Adrenal gland (tissue), 12 donors: Measurements from ENCODE around the gene MYOCD. TPM values are rescaled to one million over a fixed set of nuclear protein-coding genes. Genes with fewer than 3 reads are reported as not detected.

ENCODE experiments used
- DNase-seq, 7 donors: peaks; one replicate each; pipeline ENCODE4 v3.0.0-alpha.2; 2019 to 2020
- H3K27ac ChIP-seq, 5 donors: fragments of 200-600 bp; sonication (generic) in 4 of 5; 1 replicate in 3 of 5; 2 replicates in 2 of 5; pipeline versions ENCODE4 v1.5.1 to v1.8.0; 2016 to 2020; ENCODE audit warnings: mild to moderate bottlenecking in 1 of 5
- H3K27me3 ChIP-seq: fragments of 200-600 bp; 2 replicates; pipeline ENCODE4 v1.8.0; 2021
- H3K36me3 ChIP-seq, 2 donors: fragments of 200-600 bp; replicated peaks in 1 of 2; 1 replicate in 1 of 2; 2 replicates in 1 of 2; pipeline versions ENCODE4 v1.5.1 to v1.8.0; 2018 to 2022
- H3K4me1 ChIP-seq, 2 donors: fragments of 200-600 bp; replicated peaks in 1 of 2; 1 replicate in 1 of 2; 2 replicates in 1 of 2; pipeline versions ENCODE4 v1.5.1 to v1.8.0; 2018 to 2021
- H3K4me3 ChIP-seq, 4 donors: fragments of 200-600 bp; sonication (generic) in 3 of 4; one replicate each; pipeline ENCODE4 v1.5.1; 2016 to 2018
- H3K9me3 ChIP-seq, 3 donors: fragments of 200-600 bp; sonication (generic) in 1 of 3; replicated peaks in 1 of 3; 1 replicate in 2 of 3; 2 replicates in 1 of 3; pipeline versions ENCODE4 v1.5.1 to v1.8.0; 2016 to 2021
- POLR2A ChIP-seq, 2 donors: fragments of 450-650 bp; IDR thresholded peaks; one replicate each; pipeline ENCODE4 v1.6.1; 2017; ENCODE audit warnings: antibody characterized with exemption in 2 of 2, mild to moderate bottlenecking in 2 of 2, moderate library complexity in 1 of 2
- WGBS, 4 donors: extraction: QIAGEN DNeasy Blood & Tissue Kit in 2 of 4; methylation state at CpG; one replicate each; pipeline versions ENCODE4 v1.1.5 to v1.1.7; 2013 to 2017; 5-methylcytosine and 5-hydroxymethylcytosine counted together
- intact Hi-C, 2 donors: fragments of 100-400 bp; cut with DNase I; formaldehyde crosslinking; loops; one replicate each; pipeline versions ENCODE4 v1.14.1 to v1.15.0; 2022 to 2023
- polyA plus RNA-seq, 3 donors: library from polyadenylated mRNA; stranded (reverse); fragments of 200-250 nt in 2 of 3; fragments of 350-450 nt in 1 of 3; fragmentation: Illumina TruSeq in 1 of 3; extraction: RNeasy Lipid Tissue Mini Kit (QIAGEN cat#74804) in 1 of 3; gene quantifications; one replicate each; pipeline ENCODE4 v1.2.3, GENCODE V29; 2013 to 2014
- total RNA-seq, 9 donors: library from RNA; depleted of rRNA in 4 of 9; stranded (reverse); fragments of >200 nt in 4 of 9; fragments of 120-200 nt in 1 of 9; fragmentation: NEBNext Ultra II Directional in 1 of 9; extraction: Animal tissue kit (Norgen Biotek cat#: 25700) in 1 of 9; gene quantifications; one replicate each; pipeline versions ENCODE4 v1.1.0 to v1.2.4, GENCODE V29; 2013 to 2023
- TF ChIP-seq, protein P1 (sequence below), 6 experiments: fragments of 450-650 bp in 4 of 6; fragments of 200-600 bp in 2 of 6; sonication (generic) in 1 of 6; IDR thresholded peaks; 1 replicate in 5 of 6; 2 replicates in 1 of 6; pipeline versions ENCODE4 v1.5.1 to v1.8.0; 2016 to 2021; ENCODE audit warnings: antibody characterized with exemption in 6 of 6, mild to moderate bottlenecking in 2 of 6, moderate library complexity in 1 of 6
- donor health status: healthy with polysubstance abuse.
- donor health status: Bipolar disorder and iron deficiency.
- donor health status: DM: yes; HTN: yes; CAD: no.
- donor health status: DM: no; HTN: no; CAD: no.
- donor health status: DM: no; HTN: no; CAD: no.
- donor health status: DM: yes; HTN: yes; CAD: no.

Gene MYOCD
- total and polyA plus RNA-seq, 12 donors = 0.18 to 4.3 (median 0.97) TPM

DNA sequence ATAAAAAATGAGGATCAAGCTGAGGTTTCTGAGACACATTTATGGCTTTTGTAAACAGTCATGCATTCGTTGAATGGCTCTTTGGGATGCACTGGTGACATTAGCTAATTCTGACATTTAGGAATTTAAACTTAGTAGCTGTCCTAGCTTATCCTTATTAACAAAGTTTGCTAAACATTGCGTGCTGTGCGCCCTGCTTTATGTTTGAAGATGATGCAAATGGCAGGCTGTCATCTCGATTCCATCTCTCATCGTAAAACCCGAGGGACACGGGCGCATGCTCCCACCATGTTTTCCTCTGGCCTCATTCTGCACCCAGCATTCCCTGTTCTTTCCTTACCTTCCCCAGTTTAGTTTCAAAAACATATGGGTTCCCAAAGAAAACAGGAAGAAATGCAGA is 69.8 kb downstream of the MYOCD start:
- Histone ChIP-seq H3K4me1 (no peaks in the 10 kb centered on the region), H3K27ac (no peak overlapping the region), H3K36me3 (no peaks in the 10 kb centered on the region), H3K4me3 (no peak overlapping the region), H3K9me3 (no peaks in the 10 kb centered on the region), H3K27me3 (no peaks in the 10 kb centered on the region)
- no peak for DNase-seq
- 69 to 78% (median 76%) methylated on average over 8 of the region's 8 CpGs for WGBS, 4 donors
- intact Hi-C loops = no loop called here
- TF ChIP-seq, protein P1, sequence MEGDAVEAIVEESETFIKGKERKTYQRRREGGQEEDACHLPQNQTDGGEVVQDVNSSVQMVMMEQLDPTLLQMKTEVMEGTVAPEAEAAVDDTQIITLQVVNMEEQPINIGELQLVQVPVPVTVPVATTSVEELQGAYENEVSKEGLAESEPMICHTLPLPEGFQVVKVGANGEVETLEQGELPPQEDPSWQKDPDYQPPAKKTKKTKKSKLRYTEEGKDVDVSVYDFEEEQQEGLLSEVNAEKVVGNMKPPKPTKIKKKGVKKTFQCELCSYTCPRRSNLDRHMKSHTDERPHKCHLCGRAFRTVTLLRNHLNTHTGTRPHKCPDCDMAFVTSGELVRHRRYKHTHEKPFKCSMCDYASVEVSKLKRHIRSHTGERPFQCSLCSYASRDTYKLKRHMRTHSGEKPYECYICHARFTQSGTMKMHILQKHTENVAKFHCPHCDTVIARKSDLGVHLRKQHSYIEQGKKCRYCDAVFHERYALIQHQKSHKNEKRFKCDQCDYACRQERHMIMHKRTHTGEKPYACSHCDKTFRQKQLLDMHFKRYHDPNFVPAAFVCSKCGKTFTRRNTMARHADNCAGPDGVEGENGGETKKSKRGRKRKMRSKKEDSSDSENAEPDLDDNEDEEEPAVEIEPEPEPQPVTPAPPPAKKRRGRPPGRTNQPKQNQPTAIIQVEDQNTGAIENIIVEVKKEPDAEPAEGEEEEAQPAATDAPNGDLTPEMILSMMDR (IDR thresholded peaks at IDR 0.05) = no peak
- no peak for TF ChIP-seq POLR2A (IDR thresholded peaks at IDR 0.05)

DNA sequence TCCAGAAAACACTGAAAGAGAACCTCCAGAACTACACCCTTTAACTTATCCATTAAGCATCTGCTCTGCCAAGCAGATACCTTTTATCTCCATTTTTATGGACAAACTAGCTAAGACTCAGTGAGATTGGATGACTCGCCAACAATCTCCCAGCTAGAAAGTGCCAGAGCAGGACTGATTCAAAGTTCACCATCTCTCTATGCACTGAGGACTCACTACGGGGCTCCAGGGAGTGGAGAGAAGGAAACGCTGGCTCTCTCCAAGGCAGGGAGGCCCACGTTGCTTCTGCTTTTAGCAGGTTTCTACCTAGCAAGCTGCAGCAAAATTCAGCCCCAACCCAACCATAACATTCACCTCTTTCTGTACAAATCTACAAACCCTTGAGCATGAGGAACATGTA is 70.8 kb downstream of the MYOCD start:
- TF ChIP-seq POLR2A (IDR thresholded peaks at IDR 0.05) = no peak
- TF ChIP-seq, protein P1 (IDR thresholded peaks at IDR 0.05) = no peak
- no peaks in the 10 kb centered on the region for H3K27me3 ChIP-seq
- H3K4me3 ChIP-seq = no peak overlapping the region
- DNase-seq = no peak
- no peaks in the 10 kb centered on the region for H3K9me3 ChIP-seq
- no peaks in the 10 kb centered on the region for H3K4me1 ChIP-seq
- no peaks in the 10 kb centered on the region for H3K36me3 ChIP-seq
- H3K27ac ChIP-seq = no peak overlapping the region
- intact Hi-C loops = no loop called here
- 54 to 76% (median 69%) methylated on average over 4 of the region's 4 CpGs for WGBS, 4 donors

DNA sequence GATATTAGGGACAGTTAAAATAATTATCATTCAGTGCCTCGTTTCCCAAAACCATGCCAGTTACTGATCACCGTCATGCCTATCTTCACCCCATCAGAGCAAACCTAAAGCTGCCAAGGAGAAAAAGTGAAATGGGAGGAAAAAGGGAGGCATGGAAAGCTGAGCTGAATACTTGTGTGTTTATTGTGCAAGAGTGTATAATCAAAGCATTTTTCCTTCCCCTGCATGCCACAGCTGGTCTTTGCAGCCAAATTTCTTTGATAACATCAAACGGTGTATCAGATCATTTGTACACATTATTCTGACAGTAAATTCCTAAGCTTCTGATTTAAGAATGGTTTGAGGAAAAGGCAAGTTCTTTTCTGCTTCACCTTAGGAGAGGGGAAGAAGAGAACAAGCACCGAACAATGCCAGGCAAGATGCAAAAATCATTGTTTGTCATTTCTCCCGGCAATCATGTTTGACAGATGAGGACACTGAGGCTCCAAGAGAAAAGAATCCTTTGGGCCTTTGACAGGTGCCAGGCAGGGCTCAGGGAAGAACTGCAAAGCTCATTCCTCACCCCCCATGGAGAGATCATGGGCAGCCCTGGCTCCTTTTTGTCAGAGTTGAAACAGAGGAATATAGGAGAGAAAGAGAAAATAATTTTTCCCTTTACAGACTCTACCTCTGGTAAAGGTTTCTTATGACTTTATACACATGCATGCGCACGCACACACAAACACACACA is 72.2 kb downstream of the MYOCD start:
- intact Hi-C loops = no loop called here
- H3K4me3 ChIP-seq = no peak overlapping the region
- H3K27me3 ChIP-seq = no peaks in the 10 kb centered on the region
- no peaks in the 10 kb centered on the region for H3K9me3 ChIP-seq
- no peaks in the 10 kb centered on the region for H3K4me1 ChIP-seq
- 62 to 79% (median 68%) methylated on average over 7 of the region's 7 CpGs for WGBS, 4 donors
- no peaks in the 10 kb centered on the region for H3K36me3 ChIP-seq
- DNase-seq = no peak
- H3K27ac ChIP-seq = no peak overlapping the region
- TF ChIP-seq, protein P1 (IDR thresholded peaks at IDR 0.05) = no peak
- TF ChIP-seq POLR2A (IDR thresholded peaks at IDR 0.05) = no peak

DNA sequence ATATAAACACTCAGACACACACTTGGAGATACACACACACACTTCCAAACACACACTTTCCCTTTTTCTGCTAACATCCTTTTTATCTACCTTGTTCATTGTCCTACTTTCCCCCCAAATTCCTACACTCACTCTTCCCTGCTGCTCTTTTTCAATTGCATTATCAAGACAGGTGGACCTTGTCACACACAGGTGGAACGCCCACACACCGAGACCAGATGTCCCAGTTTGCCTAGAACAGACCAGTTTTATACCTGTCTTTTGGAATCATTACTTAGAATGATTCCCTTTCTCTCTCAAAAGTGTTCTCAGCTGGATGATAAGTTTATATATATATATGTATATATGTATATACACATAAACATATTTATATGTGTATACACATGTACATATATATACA is 72.9 kb downstream of the MYOCD start:
- no peak for TF ChIP-seq POLR2A (IDR thresholded peaks at IDR 0.05)
- TF ChIP-seq, protein P1 (IDR thresholded peaks at IDR 0.05) = no peak
- no peaks in the 10 kb centered on the region for H3K9me3 ChIP-seq
- H3K4me3 ChIP-seq = no peak overlapping the region
- no peak overlapping the region for H3K27ac ChIP-seq
- H3K27me3 ChIP-seq = no peaks in the 10 kb centered on the region
- DNase-seq = no peak
- H3K4me1 ChIP-seq = no peaks in the 10 kb centered on the region
- intact Hi-C loops = no loop called here
- no peaks in the 10 kb centered on the region for H3K36me3 ChIP-seq
- WGBS, 4 donors = 71 to 83% (median 79%) methylated on average over 2 of the region's 2 CpGs
